Anterior cingulate cortex (tissue), 58 donors: ENCODE data around the gene NFE2L2.
"Not testable (repeated sequence)": the region's sequence is repeated elsewhere in the genome, so short reads cannot be mapped to it uniquely, and the experiment has no call there.

Source experiments
- DNase-seq, 58 donors: peaks; one replicate each; lab custom pipeline; 2025; lab: John Stamatoyannopoulos, UW

The NFE2L2 gene

GRCh38 chr2:177241711-177242120, 22.8 kb downstream of the NFE2L2 start:
- DNase-seq = no peak

- DNase-seq = peak in 40 of 58 donors; percentile 8 to 83 (median 34)
These were observed 24.4 kb downstream of the NFE2L2 start for GRCh38 chr2:177239932-177240630.

GRCh38 chr2:177239053-177239452, 25.5 kb downstream of the NFE2L2 start:
- DNase-seq = no peak

GRCh38 chr2:177237932-177238331, 26.6 kb downstream of the NFE2L2 start:
- DNase-seq = no peak

- DNase-seq = no peak
These were observed 28.6 kb downstream of the NFE2L2 start for GRCh38 chr2:177235855-177236437.

- DNase-seq = no peak
These were observed 30.3 kb downstream of the NFE2L2 start for GRCh38 chr2:177234267-177234666.

GRCh38 chr2:177232098-177232704, 32.3 kb downstream of the NFE2L2 start:
- DNase-seq = no peak

GRCh38 chr2:177231270-177231669, 33.3 kb downstream of the NFE2L2 start:
- DNase-seq = no peak

GRCh38 chr2:177229442-177230242, 34.9 kb downstream of the NFE2L2 start:
- DNase-seq = no peak

GRCh38 chr2:177225965-177226360, 38.6 kb downstream of the NFE2L2 start:
- no peak for DNase-seq

- not testable (repeated sequence) for DNase-seq
These were observed 41.1 kb downstream of the NFE2L2 start for GRCh38 chr2:177223436-177223835.

- DNase-seq = no peak
These were observed 42.6 kb downstream of the NFE2L2 start for GRCh38 chr2:177221970-177222369.

GRCh38 chr2:177221534-177221933, 43.0 kb downstream of the NFE2L2 start:
- no peak for DNase-seq

GRCh38 chr2:177219787-177220186, 44.7 kb downstream of the NFE2L2 start:
- DNase-seq = not testable (repeated sequence)

GRCh38 chr2:177217247-177217843, 47.2 kb downstream of the NFE2L2 start:
- DNase-seq = no peak

- DNase-seq = peak in 57 of 58 donors; percentile 64 to 98 (median 85)
These were observed 51.4 kb downstream of the NFE2L2 start for GRCh38 chr2:177212891-177213856.

GRCh38 chr2:177212106-177212890, 52.2 kb downstream of the NFE2L2 start, which contains the start of gene HNRNPA3:
HNRNPA3 (plus strand) TSS chr2:177212794; CDS start chr2:177212800, 6 bp downstream.
- DNase-seq = peak; percentile 83 to 100 (median 99)

- no peak for DNase-seq
These were observed 52.9 kb downstream of the NFE2L2 start for GRCh38 chr2:177211576-177212105.
